H4 (cell line): ENCODE results near the gene KCNK1. TPM values are rescaled to one million over a fixed set of nuclear protein-coding genes. Genes with fewer than 3 reads are reported as not detected.
"Not testable (repeated sequence)": the region's sequence is repeated elsewhere in the genome, so short reads cannot be mapped to it uniquely, and the experiment has no call there.

Experiments used
- DNase-seq: peaks from one replicate; pipeline ENCODE4 v3.0.0-alpha.2; 2015; ENCODE audit warnings: low spot score
- total RNA-seq: library from RNA; depleted of rRNA; stranded (reverse); fragments of >200 nt; shearing (Covaris generic); gene quantifications from 2 replicates; pipeline ENCODE4 v1.2.3, GENCODE V29; 2014

Gene KCNK1
- total RNA-seq, 1 experiment from 2014 or later = 1.8 TPM

GRCh38 chr1:233667741-233668140 is 53.8 kb downstream of the KCNK1 start:
- no peak for DNase-seq

GRCh38 chr1:233668146-233668724 is 54.3 kb downstream of the KCNK1 start:
- no peak for DNase-seq

- DNase-seq = peak; percentile 84
Measured at GRCh38 chr1:233668725-233669294, 54.9 kb downstream of the KCNK1 start.

GRCh38 chr1:233670363-233670762 is 56.5 kb downstream of the KCNK1 start:
- DNase-seq = not testable (repeated sequence)

GRCh38 chr1:233671286-233671685 is 57.4 kb downstream of the KCNK1 start:
- DNase-seq = no peak

- DNase-seq = no peak
Measured at GRCh38 chr1:233672732-233673131, 58.8 kb downstream of the KCNK1 start.

- DNase-seq = no peak
Measured at GRCh38 chr1:233673261-233673946, 59.5 kb downstream of the KCNK1 start.

- no peak for DNase-seq
Measured at GRCh38 chr1:233673947-233674431, 60.1 kb downstream of the KCNK1 start.

- DNase-seq = no peak
Measured at GRCh38 chr1:233675446-233675845, 61.5 kb downstream of the KCNK1 start.

- DNase-seq = no peak
Measured at GRCh38 chr1:233675893-233676292, 62.0 kb downstream of the KCNK1 start.

GRCh38 chr1:233677690-233678354 is 63.9 kb downstream of the KCNK1 start:
- no peak for DNase-seq

- no peak for DNase-seq
Measured at GRCh38 chr1:233679030-233679429, 65.1 kb downstream of the KCNK1 start.

GRCh38 chr1:233679591-233680373 is 65.9 kb downstream of the KCNK1 start:
- DNase-seq = no peak

GRCh38 chr1:233681285-233681684 is 67.4 kb downstream of the KCNK1 start:
- DNase-seq = no peak

GRCh38 chr1:233686653-233687052 is 72.7 kb downstream of the KCNK1 start:
- DNase-seq = not testable (repeated sequence)

- DNase-seq = no peak
Measured at GRCh38 chr1:233689017-233689747, 75.3 kb downstream of the KCNK1 start.

- no peak for DNase-seq
Measured at GRCh38 chr1:233689748-233690254, 75.9 kb downstream of the KCNK1 start.

- no peak for DNase-seq
Measured at GRCh38 chr1:233695901-233696300, 82.0 kb downstream of the KCNK1 start.

GRCh38 chr1:233700338-233700737 is 86.4 kb downstream of the KCNK1 start:
- no peak for DNase-seq

- DNase-seq = no peak
Measured at GRCh38 chr1:233704170-233704897, 90.4 kb downstream of the KCNK1 start.
